Measurements from ENCODE around the gene MYBBP1A.

Gene MYBBP1A

DNA sequence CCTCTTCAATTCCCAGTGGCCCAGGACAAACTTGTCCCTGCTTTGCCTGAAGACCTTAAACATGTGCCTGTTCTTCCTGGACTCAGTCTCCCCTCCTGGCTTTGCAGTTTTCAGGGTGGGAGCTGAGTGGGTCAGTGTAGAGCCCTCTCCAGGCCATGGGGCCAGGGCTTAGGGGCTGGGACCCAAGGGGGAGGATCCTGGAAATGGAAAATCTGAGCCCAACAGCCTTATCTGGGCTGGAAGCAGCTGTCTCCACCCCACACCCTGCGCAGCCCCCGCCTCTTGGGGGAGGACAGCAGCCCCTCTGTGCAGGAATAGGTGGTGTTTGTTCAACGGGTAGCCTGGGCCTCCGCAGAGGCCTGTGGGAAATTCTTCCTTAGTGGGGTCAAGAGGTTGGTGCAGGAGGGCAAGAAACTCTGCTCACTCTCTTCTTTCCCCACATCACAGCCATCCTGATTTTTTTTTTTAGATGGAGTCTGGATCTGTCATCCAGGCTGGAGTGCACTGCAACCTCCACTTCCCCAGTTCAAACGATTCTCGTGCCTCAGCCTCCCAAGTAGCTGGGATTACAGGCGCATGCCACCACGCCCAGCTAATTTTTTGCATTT is 22.3 kb upstream of the MYBBP1A start:
- no peak overlapping the region for H3K4me3 ChIP-seq
- no peak overlapping the region for H3K27ac ChIP-seq

DNA sequence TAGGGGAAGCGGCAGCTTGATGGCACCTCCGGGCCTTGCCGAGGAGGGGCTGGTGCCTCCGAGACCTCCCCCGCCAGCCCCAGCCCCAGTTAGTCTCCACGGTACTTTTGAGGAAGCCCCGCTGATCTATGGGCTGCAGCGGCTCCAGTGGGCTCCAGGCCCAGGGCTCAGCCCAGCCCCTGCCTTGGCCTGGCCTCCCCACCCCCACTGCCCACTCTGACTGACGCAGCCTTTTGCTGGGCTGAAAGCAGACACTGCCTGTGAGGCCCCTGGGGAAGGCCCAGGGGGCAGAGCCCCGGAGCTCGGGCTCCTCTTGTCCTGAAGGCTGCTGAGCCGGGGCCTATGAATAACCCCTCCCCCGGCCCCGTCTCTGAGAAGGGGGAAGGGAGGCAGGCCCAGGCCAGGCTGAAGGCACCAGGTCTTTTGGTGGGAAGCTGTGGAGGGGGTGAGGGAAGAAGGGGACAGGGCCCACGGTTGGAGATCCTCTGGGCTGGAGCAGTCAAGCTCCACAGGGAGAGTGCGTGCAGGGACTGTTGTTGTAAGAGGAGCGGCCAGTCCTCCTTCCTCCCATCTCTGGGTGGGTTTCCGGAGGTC is 21.6 kb upstream of the MYBBP1A start:
- H3K27ac ChIP-seq: no peak overlapping the region
- no peak overlapping the region for H3K4me3 ChIP-seq

DNA sequence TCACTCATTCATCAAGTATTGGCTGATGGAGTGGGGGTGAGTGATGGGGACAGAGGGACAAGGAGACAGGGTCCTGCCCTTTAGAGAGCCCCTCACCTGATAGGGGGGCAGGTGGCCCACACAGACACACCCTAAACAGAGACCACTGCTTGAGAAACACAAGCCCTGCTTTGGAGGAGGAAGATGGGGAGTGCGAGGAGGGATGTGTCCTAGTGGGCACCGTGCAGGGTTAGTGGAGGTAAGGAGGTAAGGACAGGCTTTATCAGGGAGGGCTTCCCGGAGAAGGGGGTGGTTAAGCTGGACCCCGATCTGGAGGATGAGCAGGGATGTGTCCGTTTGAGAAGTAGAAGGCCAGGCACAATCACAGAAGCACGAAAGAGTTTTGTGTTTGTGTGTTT is 21.0 kb upstream of the MYBBP1A start:
- no peak overlapping the region for H3K27ac ChIP-seq

DNA sequence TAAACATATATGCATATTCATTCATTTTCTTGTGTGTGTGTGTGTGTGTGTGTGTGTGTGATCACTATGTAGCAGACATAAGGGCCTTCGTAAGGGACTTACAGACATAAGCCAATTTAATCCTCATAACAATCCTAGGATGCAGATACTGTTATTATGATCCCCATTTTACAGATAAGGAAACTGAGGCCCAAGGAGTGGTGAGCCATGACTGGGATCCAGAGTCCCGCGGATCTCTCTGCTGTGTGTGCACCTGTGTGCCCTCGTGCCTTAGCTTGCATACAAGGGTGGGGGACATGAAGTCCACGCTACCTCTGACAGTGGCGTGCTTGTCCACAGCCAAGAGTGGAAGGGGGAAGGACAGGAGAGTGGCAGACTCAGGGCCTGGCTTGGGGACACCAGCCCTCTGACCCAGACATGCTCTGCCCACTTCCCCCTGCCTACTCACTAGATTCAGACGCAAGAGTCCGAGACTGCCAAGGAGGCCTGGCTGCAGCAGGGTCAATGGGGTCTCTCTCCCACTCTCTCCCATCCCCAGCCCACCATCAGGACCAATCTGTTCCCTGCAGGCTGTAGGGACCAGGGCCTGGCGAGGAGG is 19.4 kb upstream of the MYBBP1A start:
- Histone ChIP-seq H3K27ac (no peak overlapping the region), H3K4me3 (no peak overlapping the region)

More for the DNA sequence above, 21.0 kb upstream of the MYBBP1A start:
- no peak overlapping the region for H3K4me3 ChIP-seq

DNA sequence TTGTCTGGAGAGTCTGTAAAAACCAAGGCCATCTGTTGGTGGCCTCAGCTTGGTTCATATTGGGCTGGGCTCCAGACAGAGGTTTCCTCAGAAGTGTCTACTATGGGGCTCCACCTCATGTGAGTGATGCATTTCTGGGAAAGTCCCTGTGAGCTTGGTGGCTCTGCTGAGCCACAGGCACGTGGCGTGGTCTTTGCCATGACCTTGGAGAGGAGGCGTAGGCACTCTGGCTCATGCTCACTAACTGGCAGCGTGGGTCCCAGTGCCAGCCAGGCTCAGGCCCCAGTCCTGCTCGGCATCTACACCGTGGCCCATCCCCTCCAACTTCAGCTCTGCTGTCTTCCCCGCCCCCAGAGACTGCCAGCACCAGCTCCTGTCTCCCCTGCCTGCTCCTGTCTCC is 18.5 kb upstream of the MYBBP1A start:
- no peak overlapping the region for H3K27ac ChIP-seq
- H3K4me3 ChIP-seq: no peak overlapping the region

GRCh38 chr17:4573115-4573514 is 17.9 kb upstream of the MYBBP1A start:
- H3K4me3 ChIP-seq: no peak overlapping the region
- no peak overlapping the region for H3K27ac ChIP-seq

DNA sequence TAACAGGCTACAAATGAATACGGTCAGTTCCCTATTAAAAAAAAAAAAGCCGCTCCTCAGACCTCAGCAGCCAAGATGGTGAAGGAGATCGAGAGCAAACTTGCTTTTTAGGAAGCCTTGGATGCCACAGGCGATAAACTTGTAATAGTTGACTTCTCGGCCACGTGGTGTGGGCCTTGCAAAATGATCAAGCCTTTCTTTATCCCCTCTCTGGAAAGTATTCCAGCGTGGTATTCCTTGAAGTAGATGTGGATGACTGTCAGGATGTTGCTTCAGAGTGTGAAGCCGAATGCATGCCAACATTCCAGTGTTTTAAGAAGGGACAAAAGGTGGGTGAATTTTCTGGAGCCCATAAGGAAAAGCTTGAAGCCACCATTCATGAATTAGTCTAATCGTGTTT is 16.9 kb upstream of the MYBBP1A start:
- H3K27ac ChIP-seq: no peak overlapping the region

DNA sequence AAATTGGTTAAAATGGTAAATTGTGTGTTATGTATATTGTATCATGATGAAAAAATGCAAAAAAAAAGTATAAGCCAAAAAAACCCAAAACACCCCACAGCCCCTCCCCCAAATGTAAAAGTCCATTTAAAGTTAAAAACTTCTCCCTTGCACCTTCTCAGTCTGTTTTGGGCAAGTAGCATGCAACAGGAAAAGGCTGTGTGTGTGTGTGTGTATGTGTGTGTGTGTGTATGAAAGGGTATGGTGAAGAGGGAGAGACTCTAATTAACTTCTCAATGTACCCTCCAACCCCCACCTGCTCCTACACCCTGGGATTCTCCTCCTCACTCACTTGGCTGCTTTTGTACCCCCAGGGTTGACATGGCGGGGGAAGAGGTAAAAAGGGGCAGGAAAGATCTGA is 14.4 kb upstream of the MYBBP1A start:
- Histone ChIP-seq H3K4me3 (no peak overlapping the region), H3K27ac (no peak overlapping the region)

More for the DNA sequence above, 16.9 kb upstream of the MYBBP1A start:
- H3K4me3 ChIP-seq: no peak overlapping the region

DNA sequence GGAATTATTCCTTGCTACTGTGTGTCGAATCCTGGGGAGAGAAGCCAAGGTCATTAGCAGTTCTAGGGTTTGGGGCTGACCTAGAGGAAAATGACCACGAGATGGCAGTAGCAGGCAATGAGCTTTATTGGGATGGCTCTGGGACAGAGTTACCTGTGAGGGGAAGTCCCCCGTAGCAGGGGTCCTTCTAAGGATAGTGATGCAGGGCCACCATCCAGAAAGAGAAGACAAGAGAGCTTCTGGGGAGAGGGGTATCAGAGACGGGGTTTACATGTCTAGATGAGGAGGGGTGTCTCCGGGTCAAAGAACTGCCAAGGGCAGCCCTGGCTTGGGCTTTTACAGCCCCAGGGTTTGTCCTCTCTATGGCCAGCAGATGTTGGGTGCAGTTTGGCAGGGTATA is 11.6 kb upstream of the MYBBP1A start:
- Histone ChIP-seq H3K4me3 (no peak overlapping the region), H3K27ac (no peak overlapping the region)

- no peak overlapping the region for H3K4me3 ChIP-seq
- peak overlapping the region in 1 of 21 experiments; percentile 2 for H3K27ac ChIP-seq
Observed at GRCh38 chr17:4565209-4566141, 10.3 kb upstream of the MYBBP1A start.

DNA sequence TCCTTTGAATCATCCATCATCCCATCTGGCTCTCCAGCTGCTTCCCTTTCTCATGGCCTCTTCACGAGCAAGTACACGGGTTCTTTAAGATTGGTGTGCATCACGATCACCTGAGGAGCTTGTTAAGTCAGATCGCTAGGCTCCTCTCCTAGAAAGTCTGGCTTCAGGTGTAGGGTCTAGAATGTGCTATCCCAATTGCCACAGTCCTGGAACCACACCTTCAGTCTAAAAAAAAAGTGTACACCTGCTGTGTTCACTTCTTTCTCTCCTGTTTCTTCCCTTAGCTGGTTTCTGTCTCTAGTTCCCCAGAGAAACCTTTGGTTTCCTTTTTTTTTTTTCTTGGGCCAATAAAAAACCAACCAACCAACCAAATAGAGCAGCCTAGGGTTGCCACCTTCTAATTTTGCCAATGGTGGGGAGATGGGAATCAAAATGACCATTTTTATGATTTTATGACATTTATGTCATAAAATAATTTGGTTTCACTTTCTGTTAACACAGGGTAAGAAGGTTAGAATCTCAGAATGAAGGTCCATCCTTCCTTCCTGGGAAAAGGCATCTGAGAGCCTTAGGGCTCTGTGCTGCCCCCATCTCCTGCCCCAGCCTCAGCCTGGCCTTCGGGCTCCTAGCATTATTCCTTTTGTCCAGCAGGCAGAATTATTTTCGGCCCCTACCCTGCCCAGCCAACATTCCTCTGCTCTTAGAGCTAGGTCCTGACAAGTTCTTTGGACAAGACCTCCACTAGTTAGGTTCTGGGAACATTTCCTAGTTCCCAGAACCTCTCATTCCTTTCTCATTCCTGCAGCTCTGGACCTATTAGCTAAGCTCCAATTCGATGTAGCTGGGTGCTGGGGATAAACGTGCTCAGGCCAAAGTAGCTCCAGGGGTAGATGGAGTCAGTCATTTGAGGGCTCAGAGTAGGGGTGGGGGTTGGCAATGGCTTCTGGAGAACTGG is 7.1 kb upstream of the MYBBP1A start:
- H3K27ac ChIP-seq: peak overlapping the region in 8 of 21 experiments; percentile 11 to 50 (median 31)
- H3K4me3 ChIP-seq: no peak overlapping the region

- Histone ChIP-seq H3K27ac (peak overlapping the region in 16 of 21 experiments; percentile 10 to 85 (median 70)), H3K4me3 (peak overlapping the region in 1 of 7 experiments; percentile 30)
Observed at GRCh38 chr17:4560837-4561256, 5.7 kb upstream of the MYBBP1A start.

DNA sequence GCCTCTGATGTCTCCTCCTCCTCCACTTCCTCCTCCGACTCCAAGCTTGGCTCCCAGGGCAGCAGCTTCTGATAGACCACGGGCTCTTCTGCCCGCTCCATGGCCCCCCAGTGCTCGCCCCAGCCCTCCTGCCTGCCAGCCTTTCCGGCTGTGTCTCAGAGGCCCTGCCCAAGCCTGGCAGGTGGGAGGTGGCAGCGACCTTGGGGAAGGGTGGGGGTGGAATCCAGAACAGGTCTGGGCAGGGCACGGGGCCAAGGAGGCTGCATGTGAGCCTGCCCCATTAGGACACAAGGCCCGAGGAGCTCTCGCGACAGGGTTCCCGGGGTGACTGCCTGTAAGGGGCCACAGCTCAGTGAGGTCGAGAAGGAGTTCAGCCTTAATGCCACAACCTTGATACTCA is 5.2 kb upstream of the MYBBP1A start, which contains the start of gene GGT6:
GGT6 (minus strand) TSS at position 157 of the 400 bp plus-strand sequence; CDS start at position 101, 56 bp downstream.
- Histone ChIP-seq H3K27ac (peak within 1 kb of the TSS in 20 of 21 experiments; percentile 26 to 85 (median 66)), H3K4me3 (peak within 1 kb of the TSS in 5 of 7 experiments; percentile 8 to 30 (median 17))

- peak overlapping the region in 20 of 21 experiments; percentile 26 to 85 (median 66) for H3K27ac ChIP-seq
- H3K4me3 ChIP-seq: peak overlapping the region in 5 of 7 experiments; percentile 8 to 30 (median 17)
Observed at GRCh38 chr17:4559966-4560365, 4.8 kb upstream of the MYBBP1A start.

DNA sequence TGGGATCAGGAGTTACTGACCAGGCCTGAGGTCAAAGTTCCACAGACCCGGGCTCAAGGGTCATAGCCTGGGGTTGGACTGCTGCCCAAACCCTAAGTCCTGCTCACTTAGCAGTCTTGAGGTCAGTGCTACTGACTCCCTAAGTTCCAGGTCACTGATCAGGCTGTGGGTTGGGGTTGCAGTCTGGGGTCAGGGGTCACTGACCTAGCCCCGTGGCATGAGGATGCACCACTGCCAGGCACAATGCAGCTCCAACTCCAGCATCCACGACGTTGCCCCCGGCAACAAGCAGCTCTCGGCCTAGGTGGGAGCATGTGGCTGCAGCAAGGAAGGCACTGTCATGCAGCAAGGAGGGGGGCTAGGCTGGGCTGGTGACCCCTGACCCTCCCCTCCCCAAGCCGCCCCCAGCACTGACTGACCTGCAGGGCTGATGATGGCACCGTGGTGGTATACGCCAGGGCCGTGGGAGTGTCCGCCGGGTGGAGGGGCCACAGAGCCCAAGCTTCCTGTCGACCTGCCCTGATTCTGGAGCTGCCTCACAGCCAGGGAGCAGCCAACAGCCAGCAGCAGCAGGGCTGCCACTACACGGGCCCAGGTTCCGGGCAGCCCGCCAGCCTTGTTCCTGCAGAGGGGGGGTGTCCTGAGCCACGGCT is 4.1 kb upstream of the MYBBP1A start:
- Histone ChIP-seq H3K27ac (peak overlapping the region in 11 of 21 experiments; percentile 56 to 85 (median 77)), H3K4me3 (peak overlapping the region in 5 of 7 experiments; percentile 8 to 30 (median 17))

- no peak overlapping the region for H3K4me3 ChIP-seq
- H3K27ac ChIP-seq: no peak overlapping the region
Observed at GRCh38 chr17:4558347-4558971, 3.3 kb upstream of the MYBBP1A start.

DNA sequence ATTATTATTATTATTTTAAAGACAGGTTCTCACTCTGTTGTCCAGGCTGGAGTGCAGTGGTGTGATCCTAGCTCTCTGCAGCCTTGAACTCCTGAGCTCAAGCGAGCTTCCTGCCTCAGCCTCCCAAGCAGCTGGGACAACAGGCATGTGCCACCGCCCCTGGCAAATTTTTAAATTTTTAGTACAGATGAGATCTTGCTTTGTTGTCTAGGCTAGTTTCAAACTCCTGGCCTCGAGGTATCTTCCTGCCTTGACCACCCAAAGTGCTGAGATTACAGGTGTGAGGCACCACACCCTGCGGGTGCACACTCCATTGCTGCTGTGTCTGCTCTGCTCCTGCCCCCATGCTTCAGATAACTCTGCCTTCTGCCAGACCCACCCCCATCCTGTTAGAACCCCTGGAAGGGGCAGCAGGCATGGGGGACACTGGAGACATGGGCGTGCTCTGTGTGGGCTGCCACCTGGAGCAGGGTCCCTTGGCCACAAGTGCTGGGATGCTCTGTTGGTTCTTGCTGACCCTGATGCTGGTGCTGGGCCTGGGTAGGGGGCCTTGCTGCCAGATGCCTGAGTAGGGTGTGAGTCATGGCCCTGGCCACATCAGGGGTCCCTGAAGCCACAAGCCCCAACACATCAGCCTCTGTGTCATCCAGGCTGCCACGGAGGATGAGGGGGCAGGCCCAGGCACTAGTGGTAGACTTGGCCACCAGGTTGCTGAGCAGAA is 2.6 kb upstream of the MYBBP1A start:
- Histone ChIP-seq H3K4me3 (no peak overlapping the region), H3K27ac (no peak overlapping the region)
